Measurements from ENCODE around the gene NINL.
"Not testable (repeated sequence)": the region's sequence is repeated elsewhere in the genome, so short reads cannot be mapped to it uniquely, and the experiment has no call there.

NINL gene

DNA sequence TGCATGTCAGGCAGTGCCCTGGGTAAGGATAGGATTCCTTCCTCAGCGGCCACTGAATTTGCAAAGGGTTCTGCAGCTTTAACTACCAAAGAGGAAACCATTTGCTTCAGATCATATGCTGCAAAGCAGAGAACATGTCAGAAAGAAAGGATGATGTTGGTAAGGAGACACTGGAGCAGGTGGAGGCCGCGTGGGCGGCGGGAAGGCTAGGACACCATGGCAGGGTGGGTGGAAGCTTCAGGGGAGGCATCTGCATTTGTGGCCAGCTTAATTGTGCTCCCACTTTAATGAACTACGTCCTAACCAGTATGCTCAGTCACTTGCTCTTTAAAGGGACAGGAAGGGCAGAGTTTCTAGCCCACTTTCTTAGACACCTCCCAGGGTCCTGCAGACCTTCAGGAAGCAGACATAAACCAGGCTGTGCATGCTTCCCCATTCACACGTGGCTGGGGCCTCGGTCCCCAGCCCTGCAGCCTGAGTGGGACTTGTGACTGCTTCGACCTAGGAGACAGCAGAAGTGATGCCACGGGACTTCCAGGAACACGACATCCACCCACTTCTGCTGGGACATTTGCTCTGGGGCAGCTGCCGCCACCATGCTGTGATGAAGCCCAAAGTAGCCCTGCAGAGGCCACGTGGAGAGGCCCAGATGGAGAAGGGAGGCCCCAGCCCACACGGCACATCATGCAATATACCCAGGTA lies 101.7 kb downstream of the NINL start:
- DNase-seq: no peak

GRCh38 chr20:25481918-25482253 lies 103.4 kb downstream of the NINL start:
- no peak for DNase-seq

GRCh38 chr20:25481235-25481917 lies 104.0 kb downstream of the NINL start:
- DNase-seq: no peak

GRCh38 chr20:25480797-25481196 lies 104.5 kb downstream of the NINL start:
- no peak for DNase-seq

GRCh38 chr20:25480156-25480555 lies 105.2 kb downstream of the NINL start:
- DNase-seq: no peak

GRCh38 chr20:25479638-25480037 lies 105.7 kb downstream of the NINL start:
- no peak for DNase-seq

DNA sequence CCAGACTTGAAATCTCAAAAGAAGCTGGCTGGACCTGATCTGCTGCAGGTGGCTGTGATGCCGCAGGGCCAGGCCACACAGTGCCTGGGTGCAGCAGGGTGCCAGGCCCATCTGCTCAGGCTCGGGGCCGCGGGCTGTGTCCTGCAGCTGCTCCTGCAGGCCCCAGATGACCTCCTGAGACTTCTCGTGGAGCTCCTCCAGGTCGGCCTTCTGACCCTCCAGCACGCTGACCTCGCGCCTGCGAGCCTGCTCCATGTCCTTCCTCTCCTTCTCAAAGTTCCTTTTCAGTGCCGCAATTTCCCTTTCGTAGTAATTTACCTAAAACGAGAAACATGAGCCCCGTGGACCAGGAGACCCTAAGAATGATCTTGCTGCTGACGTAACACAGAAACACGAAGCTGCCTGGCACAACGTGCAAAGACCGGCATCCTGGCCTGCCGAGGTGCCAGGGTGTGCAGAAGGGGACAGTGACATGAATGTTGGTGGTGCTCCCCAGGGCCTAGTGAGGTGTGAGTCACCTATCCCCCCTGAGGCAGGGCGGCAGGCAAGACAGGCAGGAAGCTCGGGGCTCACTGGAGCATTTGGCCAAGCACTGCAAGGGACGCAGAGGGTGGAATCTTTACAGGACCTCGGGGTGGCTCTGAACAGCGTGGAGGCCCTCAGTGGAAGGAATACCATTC lies 106.3 kb downstream of the NINL start:
- DNase-seq: no peak

GRCh38 chr20:25477014-25477882 lies 108.1 kb downstream of the NINL start:
- DNase-seq: no peak

DNA sequence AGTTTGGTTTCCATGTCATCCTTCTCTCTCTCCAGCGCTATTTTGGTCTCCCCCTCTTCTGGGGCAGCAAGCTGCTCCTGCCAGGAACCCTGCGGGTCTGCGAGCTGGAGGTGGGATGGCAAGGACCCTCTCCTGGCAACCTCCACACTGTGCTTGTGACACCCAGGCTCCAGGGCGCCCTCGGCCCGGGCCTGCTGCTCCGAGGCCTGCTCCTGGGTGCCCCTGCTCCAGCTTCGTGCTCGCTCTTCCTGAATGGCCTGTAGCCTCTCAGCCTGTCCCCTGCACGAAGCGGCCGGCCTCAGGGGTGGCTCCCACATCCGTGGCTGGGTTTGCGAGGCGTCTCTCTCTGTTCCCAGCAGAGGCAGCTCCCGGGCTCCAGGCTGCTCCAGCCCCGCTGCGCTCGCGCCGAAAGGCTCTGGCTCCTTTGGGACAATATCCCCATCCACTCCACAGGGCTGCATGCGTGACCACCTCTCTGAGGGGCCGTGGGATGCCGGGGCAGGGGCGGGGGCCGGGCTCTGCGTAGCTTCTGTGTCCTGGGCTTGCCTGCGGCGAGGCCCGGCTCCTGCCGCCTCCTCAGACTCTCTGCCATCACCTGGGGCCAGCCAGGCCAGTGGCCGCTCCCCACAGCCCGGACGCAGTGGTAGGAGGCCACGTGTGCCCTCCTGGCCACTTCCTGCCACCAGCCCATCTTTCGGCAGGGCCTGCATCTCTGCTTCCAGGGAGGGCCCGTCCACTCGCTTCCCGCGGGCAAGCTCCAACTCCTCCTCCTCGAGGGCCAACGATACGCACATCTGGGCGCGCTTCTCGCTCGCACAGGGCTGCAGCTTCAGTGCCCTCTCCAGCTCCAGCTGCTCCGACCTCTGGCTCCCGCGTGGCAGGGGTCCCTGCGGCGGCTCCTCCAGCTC lies 109.0 kb downstream of the NINL start:
- DNase-seq: no peak

GRCh38 chr20:25473297-25473696 lies 112.0 kb downstream of the NINL start:
- not testable (repeated sequence) for DNase-seq

GRCh38 chr20:25471020-25471419 lies 114.3 kb downstream of the NINL start:
- DNase-seq: no peak

DNA sequence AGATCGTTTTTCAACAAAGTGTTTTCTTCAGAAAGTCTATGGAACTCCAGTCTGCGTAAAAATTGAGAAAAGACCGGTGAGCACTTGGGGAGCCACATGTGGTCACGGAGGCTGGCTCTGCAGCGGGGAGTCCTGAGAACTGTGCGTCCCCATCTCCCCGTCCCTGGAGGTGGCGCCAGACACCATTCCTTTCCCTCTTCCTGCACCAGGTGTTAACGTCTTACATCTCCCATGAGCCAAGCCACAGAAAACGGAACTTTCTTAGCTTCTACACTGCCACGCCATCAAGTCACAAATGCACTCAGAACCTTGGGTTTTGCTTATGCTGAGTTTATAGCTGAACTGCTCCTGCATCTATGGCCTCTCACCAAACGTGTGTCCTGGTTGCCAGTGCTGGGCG lies 115.3 kb downstream of the NINL start:
- peak; percentile 37 for DNase-seq

- DNase-seq: no peak
These were observed 115.8 kb downstream of the NINL start for GRCh38 chr20:25469558-25469957.

DNA sequence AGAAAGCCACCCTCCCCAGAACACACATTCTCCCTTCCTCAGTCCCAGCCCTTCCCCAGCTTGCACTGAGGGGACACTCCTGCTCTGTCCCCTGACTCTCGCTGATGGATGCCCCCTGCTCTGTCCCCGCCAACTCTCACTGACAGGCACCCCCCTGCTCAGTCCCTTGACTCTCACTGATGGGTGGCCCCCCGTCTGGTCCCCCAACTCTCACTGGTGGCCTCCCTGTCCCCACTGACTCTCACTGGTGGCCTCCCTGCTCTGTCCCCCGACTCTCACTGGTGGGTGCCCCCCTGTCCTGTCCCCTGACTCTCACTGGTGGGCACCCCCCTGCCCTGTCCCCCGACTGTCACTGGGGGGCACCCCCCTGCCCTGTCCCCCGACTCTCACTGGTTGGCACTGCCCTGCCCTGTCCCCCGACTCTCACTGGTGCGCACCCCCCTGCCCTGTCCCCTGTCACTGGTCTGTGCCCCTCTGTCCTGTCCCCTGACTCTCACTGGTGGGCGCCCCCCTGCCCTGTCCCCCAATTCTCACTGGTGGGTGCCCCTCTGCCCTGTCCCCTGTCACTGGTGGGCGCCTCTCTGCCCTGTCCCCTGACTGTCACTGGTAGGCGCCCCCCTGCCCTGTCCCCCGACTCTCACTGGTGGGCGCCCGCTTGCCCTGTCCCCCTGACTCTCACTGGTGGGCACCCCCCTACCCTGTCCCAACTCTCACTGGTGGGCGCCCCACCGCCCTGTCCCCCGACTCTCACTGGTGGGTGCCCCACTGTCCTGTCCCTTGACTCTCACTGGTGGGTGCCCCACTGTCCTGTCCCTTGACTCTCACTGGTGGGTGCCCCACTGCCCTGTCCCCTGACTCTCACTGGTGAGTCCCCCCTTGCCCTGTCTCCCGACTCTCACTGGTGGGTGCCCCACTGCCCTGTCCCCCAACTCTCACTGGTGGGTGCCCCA lies 116.9 kb downstream of the NINL start:
- no peak for DNase-seq

DNA sequence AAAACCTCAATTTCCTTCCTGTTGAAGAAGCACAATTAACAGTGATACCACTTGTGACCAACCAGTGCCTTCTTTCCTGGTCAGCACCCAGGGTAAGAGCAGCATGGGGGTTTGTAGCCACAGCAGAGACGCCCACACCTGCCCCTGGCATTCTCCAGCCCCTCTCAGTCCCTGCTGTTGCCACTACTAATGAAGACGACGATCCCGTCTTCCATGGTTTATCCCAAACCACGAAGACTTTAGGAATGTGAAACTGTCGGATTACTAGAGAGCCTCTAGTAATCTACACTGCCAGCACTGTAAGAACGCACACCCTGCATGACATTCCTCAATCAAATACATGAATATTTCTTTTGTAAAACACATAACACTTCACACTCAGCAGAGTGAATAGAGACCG lies 117.9 kb downstream of the NINL start:
- DNase-seq: no peak

GRCh38 chr20:25466846-25467245 lies 118.5 kb downstream of the NINL start:
- DNase-seq: no peak

GRCh38 chr20:25465243-25466135 lies 119.8 kb downstream of the NINL start:
- no peak for DNase-seq

DNA sequence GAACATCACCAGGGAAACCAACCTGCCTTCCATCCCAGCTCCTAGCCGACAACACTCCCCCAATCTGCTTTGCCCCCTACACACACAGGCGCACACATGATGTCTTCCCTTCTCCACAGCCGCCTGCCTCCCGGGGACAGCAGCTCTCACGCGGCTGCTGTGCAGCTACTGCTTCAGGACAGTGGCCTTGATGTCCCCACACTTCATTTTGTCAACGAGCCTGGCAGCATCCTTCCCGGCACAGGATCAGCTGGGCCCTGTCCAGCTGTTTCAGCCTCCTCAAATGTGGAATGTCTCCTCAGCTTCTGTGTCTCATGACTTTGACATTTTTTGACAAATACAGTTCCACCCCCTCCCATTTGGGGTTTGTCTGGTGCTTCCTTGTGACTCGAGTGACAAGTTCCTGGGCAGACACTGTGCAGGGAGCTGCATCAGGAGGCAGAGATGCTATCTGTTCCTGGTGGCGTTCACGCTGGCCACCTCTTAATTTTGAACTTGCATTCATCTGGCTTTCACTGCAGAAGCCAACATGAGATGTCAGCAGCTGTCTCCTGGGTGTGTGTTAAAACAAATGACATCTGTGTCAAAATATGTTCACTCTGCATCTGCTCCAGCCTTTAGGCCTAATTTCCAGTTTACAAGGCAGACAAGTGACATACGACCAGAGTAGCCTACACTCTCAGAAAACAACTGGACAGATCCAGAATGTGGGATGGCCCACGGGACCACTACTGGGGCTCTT lies 120.7 kb downstream of the NINL start:
- no peak for DNase-seq

All from hematopoietic multipotent progenitor cell treated with erythropoietin and hydrocortisone succinate and interleukin-3 and kit ligand, for 8 days (in vitro differentiated cells).